ENCODE measurements around the gene COL4A6. TPM values are rescaled to one million over a fixed set of nuclear protein-coding genes. Genes with fewer than 3 reads are reported as not detected.

The COL4A6 gene
- total RNA-seq, 1 donor from 2014 or later: 99.4 TPM

DNA sequence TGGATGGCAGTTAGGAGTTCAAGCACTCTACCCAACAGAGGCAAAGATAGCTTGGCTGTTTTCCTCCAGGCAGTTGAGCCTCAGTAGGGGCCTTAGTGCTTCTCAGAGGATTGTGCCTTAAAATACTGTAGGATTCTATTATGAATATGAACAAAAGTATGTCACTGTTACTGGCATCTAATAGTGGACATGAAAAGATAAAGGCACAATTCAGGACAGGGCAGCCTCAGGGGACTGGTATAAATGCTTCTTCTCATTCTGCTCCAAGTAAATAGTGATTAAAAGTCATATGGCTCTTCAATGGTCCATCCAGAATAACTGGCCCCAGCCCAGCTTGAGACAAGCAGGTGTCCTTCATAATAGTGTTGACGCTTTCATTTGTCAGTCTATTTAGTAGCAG lies 17.7 kb downstream of the COL4A6 start:
- Mint-ChIP-seq H3K36me3 (peaks cover 3% of the 10 kb centered on the region), H3K4me3 (no peak overlapping the region), H3K27ac (no peak overlapping the region), H3K9me3 (no peaks in the 10 kb centered on the region), H3K27me3 (ENCODE audit: low read depth) (no peaks in the 10 kb centered on the region), H3K4me1 (peaks cover 24% of the 10 kb centered on the region)
- TF ChIP-seq CTCF (IDR thresholded peaks at IDR 0.05; ENCODE audit: unreplicated experiment): no peak
- DNase-seq (ENCODE audit: low spot score in 2 of 2, unreplicated experiment in 2 of 2): no peak

- Mint-ChIP-seq H3K27me3 (ENCODE audit: low read depth) (no peaks in the 10 kb centered on the region), H3K9me3 (peaks cover 3% of the 10 kb centered on the region), H3K4me3 (no peak overlapping the region), H3K36me3 (peaks cover 3% of the 10 kb centered on the region), H3K4me1 (peaks cover 29% of the 10 kb centered on the region), H3K27ac (peak overlapping the region; percentile 31)
- TF ChIP-seq CTCF (IDR thresholded peaks at IDR 0.05; ENCODE audit: unreplicated experiment): no peak
- no peak for DNase-seq (ENCODE audit: low spot score in 2 of 2, unreplicated experiment in 2 of 2)
Observed at GRCh38 chrX:108419401-108419800, 18.8 kb downstream of the COL4A6 start.

DNA sequence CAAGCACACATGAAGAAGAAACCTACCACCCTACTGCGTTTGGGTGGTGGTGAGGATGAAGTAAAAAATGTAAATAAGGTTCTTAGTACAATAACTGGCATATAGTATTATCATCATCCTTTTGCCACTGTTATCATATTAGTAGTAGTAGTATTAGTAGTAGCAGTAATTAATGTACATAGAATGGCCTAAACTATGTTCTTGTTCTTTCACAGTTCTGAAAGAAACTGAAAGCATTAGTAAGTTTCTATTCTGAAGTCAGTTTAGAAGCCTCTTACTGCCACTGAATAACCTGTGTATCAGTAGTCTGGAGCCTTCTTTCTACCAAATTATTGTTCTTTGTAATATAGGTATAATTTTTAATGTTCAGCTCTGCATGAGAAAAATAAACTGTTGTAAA lies 21.0 kb downstream of the COL4A6 start:
- no peak for TF ChIP-seq CTCF (IDR thresholded peaks at IDR 0.05; ENCODE audit: unreplicated experiment)
- H3K27ac Mint-ChIP-seq: peak overlapping the region; percentile 89
- peaks cover 3% of the 10 kb centered on the region for H3K36me3 Mint-ChIP-seq
- H3K27me3 Mint-ChIP-seq (ENCODE audit: low read depth): no peaks in the 10 kb centered on the region
- H3K4me3 Mint-ChIP-seq: no peak overlapping the region
- H3K4me1 Mint-ChIP-seq: peaks cover 45% of the 10 kb centered on the region
- DNase-seq (ENCODE audit: low spot score in 2 of 2, unreplicated experiment in 2 of 2): no peak
- peaks cover 3% of the 10 kb centered on the region for H3K9me3 Mint-ChIP-seq

DNA sequence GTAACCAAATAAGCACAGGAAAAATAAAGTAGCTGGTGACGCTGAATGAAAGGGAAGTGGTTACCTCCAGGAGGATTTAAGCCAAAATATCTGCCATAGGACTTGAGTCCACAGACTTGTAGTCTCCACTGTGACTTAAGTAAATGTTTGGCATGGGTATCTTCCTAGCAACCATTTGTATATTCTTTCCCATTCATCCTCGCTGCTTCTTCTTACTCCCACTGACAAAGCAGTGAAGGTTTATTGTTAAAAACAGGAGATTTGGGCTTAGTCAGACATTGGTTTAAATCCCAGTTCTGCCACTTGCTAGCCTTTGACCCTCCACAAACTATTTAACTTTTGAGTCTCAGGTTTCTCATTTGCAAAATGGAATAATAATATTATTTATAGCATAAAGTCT lies 22.3 kb downstream of the COL4A6 start:
- Mint-ChIP-seq H3K4me3 (no peak overlapping the region), H3K36me3 (no peaks in the 10 kb centered on the region), H3K4me1 (peaks cover 57% of the 10 kb centered on the region), H3K27ac (peak overlapping the region; percentile 69), H3K27me3 (ENCODE audit: low read depth) (no peaks in the 10 kb centered on the region), H3K9me3 (peaks cover 3% of the 10 kb centered on the region)
- DNase-seq (ENCODE audit: low spot score in 2 of 2, unreplicated experiment in 2 of 2): no peak
- no peak for TF ChIP-seq CTCF (IDR thresholded peaks at IDR 0.05; ENCODE audit: unreplicated experiment)

DNA sequence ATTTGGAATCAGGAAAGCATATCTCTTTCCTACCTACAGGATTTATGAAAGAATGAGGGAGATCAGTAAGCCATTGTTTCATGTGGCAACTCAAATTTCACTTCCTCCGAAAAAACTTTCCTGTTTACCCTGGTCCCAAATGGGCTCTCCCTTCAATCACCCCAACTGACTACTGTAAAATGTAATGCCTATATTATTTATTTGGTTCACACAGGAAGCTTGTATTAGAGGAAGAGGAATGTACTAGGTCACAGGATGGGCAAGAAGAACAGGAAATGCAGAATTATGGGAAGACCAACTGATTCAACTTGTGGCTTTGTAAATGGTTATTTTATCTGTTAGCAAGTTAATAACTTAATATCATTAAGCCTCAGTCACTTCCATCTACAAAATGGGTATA lies 23.1 kb downstream of the COL4A6 start:
- no peak for TF ChIP-seq CTCF (IDR thresholded peaks at IDR 0.05; ENCODE audit: unreplicated experiment)
- H3K27me3 Mint-ChIP-seq (ENCODE audit: low read depth): no peaks in the 10 kb centered on the region
- peaks cover 62% of the 10 kb centered on the region for H3K4me1 Mint-ChIP-seq
- peak overlapping the region; percentile 64 for H3K27ac Mint-ChIP-seq
- no peak overlapping the region for H3K4me3 Mint-ChIP-seq
- no peaks in the 10 kb centered on the region for H3K36me3 Mint-ChIP-seq
- H3K9me3 Mint-ChIP-seq: peaks cover 3% of the 10 kb centered on the region
- DNase-seq (ENCODE audit: low spot score in 2 of 2, unreplicated experiment in 2 of 2): no peak

DNA sequence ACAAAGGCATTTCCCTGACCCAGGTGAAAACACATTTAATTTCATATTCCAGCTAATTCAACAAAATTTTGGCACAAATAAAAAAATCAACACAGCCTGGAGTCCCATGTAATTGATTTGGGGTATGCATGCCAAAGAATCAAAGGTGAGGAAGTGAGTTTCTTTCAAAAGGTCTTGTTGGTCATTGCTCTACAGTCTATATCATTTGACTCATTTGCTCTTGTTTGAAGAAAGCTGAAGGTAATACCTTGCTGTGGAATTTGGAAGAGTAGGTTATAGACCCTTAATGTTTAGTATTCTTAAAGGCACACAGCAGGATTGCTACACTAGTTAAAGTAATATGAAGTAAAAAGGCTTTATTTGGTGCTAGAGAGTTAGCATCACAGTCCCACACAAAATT lies 25.4 kb downstream of the COL4A6 start:
- no peak for DNase-seq (ENCODE audit: low spot score in 2 of 2, unreplicated experiment in 2 of 2)
- H3K4me1 Mint-ChIP-seq: peaks cover 54% of the 10 kb centered on the region
- H3K27me3 Mint-ChIP-seq (ENCODE audit: low read depth): no peaks in the 10 kb centered on the region
- no peak overlapping the region for H3K4me3 Mint-ChIP-seq
- peaks cover 3% of the 10 kb centered on the region for H3K36me3 Mint-ChIP-seq
- peak overlapping the region; percentile 75 for H3K27ac Mint-ChIP-seq
- TF ChIP-seq CTCF (IDR thresholded peaks at IDR 0.05; ENCODE audit: unreplicated experiment): no peak
- H3K9me3 Mint-ChIP-seq: peaks cover 3% of the 10 kb centered on the region
